ENCODE data around the gene AKAP8.
"Not testable (repeated sequence)": the region's sequence is repeated elsewhere in the genome, so short reads cannot be mapped to it uniquely, and the experiment has no call there.

Gene AKAP8

DNA sequence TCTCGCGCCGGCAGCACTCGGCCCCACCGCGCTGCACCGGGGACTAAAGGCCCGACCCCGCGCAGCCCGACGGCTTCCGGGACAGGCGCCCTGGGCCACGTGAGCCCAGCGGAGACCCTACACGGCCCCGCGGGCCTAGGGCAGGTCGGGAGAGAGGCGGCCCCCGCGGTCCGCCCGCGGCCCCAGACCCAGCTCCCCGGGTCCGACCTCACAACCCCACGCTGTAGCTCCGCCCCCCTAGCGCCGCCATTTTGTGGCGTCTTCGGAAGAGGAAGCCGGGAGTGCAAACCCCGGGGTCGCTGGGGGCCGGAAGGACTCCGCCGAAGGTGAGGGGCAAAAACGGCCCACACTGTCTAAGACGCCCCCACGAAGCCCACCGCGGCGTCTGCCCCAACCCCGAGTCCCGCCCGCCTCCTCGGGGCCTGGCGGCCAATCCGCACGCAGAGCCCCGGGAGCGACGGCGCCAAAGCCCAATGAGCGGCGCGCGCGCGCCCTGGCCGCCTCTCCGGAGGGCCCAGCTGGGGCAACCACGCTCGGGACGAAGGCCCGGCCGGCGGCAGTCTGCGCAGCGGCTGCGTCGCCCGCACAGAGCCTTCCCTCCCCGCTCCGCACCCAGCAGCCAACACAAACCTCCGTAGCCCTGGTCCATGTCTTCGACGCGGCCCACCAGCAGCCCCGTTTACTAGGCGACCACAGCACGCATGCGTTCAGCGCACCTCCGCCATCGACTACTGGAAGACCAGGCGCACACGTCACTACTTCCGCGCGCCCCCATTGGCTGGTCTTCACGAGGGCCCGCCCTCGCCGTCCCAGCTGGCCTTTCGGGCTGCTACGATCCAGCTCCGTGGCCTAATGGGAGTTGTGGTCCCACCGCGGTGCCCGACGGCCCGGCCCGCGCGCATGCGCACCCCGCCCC lies at the start of gene AKAP8:
AKAP8 (minus strand) TSS at position 705 of the 916 bp plus-strand sequence; CDS start at position 649, 56 bp downstream.
- DNase-seq (ENCODE audit: low spot score) = peak; percentile 98

DNA sequence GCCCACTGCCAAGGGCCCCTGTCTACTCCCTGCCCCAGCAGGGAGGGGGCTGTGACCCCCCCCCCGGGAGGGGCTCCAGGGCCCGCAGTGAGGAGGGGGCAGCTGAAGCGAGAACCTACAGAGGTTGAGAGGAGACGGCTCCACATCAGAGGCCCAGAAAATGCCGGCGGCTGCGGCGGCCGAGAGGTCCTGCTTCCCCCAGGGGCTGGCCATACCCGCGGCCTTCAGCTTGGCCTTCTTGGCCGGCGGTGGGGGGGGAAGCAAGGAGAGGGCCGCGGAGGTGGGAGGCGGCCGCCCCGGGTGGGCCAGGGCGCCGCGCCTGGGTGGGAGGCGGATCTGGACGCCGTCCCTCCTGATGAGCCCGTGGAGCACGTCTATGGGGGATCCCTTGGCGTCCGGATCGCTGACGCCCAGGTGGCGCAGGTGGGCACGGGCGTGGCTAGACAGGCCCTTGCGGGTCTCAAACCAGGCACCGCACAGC lies 48.4 kb upstream of the AKAP8 start:
- DNase-seq (ENCODE audit: low spot score) = no peak

GRCh38 chr19:15427350-15427700 lies 47.7 kb upstream of the AKAP8 start:
- DNase-seq (ENCODE audit: low spot score) = no peak

DNA sequence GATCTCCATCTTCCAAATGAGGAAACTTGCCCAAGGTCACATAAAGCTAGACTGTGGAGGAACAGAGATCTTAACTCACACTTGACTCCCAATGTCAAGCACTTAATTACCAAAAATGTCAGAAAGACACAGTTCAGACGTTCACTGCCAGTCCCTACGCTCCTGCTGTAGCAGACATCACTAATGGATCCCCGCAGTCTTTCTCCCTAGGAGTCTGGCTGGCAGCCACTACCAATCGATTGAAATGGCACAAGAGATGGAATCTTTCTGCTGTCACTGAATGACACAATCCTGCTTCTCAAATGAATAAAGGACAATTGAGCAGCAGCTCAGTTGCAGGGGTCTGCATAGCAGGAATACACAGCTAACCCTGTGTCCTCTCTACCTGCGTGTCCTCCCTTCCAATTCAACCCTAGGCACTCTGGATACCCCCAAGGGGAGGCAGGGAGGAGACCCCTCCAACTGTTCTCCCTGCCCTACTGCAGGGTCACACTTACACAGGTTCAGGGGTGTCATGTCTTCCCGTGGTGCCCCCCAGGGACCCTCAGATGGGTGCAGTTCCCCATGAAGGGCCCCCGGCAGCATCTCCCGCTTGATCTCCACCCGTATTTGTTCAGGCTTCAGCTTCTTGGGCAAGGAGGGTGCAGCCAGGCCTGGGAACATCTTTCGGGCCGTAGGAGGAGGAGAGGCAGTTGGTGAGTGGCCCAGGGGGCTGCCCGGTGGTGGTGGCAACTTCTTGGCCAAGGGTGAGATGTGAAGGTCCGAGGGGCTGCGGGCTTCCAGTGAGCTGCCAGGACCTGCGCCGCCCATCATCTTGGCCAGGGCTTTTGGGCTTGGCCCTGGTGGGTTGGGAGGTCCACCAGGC lies 47.1 kb upstream of the AKAP8 start:
- DNase-seq (ENCODE audit: low spot score) = no peak

DNA sequence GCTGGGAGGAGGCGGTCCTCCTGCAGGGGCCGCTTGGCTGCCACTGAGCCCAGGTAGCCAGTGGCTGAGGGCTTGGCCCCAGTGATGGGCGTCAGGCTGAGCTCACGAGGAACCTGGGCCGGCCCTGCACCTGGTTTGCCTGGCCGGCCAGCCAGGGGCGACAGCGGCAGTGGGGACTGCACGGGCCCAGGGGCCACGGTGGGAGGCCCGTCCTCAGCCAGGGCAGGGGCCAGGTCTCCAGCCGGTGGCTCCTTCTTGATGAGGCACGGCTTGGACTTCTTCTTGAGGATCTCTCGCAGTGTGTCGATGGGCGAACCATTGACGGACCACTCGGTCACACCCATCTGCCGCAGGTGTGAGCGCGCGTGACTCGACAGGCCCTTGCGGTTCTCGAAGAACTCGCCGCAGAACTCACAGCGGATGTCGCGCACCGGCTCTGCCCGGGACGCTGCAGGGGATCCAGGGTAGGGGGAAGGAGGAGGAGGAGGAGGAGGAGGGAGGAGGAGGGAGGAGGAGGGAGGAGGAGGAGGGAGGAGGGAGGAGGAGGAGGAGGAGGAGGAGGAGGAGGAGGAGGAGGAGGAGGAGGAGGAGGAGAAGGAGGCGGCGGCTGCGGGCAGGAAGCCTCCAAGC lies 45.8 kb upstream of the AKAP8 start:
- DNase-seq (ENCODE audit: low spot score) = no peak

DNA sequence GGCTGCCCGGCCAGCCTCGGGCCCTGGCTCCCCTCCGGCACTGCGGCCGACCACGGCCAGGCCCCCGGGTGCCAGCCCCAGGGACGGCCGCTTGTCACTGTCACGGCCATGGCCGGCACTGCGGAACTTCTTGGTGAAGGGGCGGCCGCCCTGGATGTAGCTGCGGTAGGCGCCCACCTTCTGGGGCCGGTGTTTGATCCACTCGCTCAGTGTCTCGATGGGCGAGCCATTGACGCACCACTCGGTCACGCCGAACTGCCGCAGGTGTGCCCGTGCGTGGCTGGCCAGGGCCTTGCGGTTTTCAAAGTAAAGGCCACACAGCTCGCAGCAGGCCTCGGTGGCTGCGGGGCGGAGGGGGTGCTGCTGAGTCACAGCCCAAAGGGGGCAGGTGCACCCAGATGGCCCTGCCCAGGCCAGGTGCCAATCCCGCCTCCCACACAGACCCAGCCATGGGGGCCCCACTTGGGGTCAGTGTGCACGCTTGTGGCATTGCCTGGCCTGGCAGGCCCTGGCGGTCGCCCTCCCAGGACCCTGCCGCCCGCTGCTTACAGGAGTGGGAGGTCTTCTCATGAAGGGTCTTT lies 45.2 kb upstream of the AKAP8 start:
- DNase-seq (ENCODE audit: low spot score) = no peak

- no peak for DNase-seq (ENCODE audit: low spot score)
These were observed 44.5 kb upstream of the AKAP8 start for GRCh38 chr19:15424121-15424520.

- no peak for DNase-seq (ENCODE audit: low spot score)
These were observed 43.5 kb upstream of the AKAP8 start for GRCh38 chr19:15423130-15423529.

DNA sequence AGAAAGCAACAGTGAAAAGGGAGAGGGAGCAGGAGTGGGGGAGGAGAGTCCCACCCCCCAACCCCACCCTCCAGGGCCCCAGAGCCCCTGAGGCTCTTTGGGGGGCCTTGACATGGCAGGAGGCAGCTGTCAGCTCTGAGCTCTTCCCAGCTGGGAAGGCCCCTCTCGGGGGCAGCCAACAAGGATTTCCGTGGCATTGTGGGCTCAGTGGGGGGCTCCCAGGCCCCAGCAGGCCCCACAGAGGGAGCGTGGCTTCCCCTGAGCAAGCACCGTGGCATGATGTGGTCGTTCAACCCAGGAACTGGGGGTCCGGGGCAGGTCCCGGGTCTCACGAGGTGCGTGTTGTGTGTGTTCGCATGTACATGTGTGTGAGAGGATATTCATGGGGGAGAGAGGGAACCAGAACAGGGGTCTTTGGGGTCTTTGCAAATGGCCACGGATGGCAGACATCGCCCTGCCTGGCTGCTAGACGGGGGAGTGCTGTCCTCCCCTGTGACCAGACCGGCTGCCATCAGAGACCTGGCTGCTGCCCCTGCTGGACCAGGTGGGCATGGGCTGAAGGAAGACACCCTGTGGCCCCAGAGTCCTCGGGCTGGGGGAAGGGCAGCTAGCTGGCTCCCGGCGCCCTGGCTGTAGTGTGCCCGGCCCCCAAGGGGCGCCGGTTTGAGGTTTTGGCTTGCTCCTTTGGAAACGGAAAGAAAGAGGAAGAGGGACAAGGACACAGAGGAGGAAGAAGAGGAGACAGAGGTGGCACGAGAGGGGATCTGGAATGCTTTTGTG lies 42.9 kb upstream of the AKAP8 start:
- DNase-seq (ENCODE audit: low spot score) = no peak

DNA sequence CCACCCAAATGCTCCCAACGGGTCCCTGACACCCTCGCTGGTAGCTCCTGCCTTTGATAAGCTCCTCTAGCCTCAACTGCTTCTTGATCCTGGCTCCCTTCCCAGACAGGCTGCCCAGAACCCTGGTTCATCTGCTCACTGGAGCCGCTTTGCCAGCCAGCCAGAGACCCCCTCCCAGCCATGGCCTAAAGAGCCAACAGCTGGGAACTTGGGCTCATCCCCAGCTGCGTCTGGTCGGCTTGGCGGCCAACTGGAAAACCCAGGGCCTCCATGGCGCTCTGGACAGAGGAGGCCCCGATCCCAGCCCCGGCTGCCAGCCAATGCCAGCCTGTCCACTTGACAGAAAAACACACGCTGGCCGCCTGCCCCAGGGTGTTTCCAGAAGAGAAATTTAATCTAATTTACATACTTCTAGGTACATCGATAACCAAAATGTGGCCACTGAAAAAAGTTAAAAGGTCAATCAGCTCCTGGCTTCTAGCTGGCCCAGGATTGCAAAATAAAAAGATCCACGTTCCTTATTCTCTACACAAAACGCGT lies 42.2 kb upstream of the AKAP8 start:
- DNase-seq (ENCODE audit: low spot score) = no peak

- DNase-seq (ENCODE audit: low spot score) = no peak
These were observed 41.6 kb upstream of the AKAP8 start for GRCh38 chr19:15421136-15421695.

DNA sequence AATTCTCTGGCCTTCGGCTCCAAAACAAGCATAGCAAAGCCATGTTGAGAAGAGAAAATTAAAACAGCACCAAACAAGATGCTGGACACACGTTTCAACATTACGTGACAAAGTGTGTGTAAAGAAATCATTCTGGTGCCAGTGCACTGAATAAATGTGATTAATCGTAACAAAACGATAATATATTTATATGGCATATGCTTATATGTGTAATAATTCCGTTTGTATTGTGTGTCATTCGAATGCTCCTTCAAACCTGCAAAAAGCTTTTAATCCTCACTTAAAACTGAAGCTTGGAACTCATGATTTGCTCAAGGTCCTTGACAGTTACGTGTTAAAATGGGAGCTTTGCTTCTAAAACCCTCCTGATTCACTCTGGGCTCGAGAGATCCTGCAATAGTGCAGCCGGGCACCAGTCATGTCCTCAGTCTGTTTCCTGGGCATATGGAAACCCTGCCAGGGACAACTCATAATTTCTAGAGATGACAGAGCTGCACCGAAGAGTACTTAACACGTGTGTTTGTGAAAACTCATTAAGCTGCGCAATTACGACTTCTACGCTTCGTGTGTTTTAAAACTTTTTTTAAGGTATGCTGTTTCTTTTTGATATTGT lies 39.9 kb upstream of the AKAP8 start:
- DNase-seq (ENCODE audit: low spot score) = no peak

DNA sequence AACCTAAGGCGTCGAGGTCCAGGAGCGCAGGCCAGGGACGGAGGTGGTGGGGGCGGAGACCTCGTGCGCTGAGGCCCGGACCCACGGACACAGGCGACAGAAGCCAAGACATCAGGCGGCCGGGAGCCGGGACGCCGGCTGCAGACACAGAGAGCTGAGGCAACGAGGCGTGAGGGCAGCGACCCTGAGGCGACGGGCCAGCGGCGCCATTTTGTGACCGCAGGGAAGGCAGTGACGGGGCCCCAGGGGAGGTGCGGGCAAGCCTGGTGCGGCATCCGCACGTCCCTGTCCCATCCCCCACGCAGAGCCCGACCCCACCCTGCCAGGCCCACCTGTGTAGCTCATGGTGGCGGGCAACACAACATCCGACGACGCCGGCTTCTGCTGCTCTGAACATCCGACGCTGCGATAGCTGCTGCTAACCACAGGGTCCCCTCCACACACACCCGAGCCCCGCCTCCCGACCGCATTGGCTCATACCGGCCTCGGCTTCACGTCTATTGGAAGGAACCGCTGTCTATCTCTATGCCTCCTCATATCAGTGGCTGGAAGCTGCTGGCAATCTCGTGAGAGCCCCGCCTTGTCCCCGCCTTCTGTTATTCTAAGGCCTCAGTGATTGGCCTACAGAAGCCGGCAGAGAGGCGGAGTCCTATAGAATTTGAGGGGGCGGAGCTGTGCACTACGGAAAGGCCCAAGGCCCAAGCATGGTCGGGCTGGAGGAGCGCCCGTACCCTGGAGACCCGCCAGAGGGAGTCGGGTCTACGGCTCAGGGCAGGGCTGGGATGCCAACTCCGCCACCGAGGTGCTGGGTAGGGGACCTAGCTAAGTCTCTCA lies 39.2 kb upstream of the AKAP8 start, which contains the start of gene AKAP8L:
AKAP8L (minus strand) TSS at position 410 of the 834 bp plus-strand sequence; CDS start at position 345, 65 bp downstream.
- DNase-seq (ENCODE audit: low spot score) = peak; percentile 99

DNA sequence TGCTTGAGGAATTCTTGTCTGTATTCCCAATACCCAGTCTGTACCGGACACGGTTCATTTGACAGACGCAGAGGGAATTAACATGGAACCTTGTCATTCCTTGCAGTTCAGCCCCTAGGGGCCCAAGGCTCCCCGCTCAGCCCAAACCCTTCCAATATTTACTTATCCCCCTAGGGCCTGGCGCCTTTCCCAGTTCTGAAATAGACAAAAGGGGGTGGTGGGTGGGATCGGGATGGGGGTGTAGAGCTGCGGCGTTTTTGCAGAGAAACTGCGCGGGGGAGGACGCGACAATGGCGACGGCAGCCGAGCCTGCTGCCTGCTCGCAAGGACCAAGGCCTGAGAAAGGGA lies 38.6 kb upstream of the AKAP8 start:
- no peak for DNase-seq (ENCODE audit: low spot score)

DNA sequence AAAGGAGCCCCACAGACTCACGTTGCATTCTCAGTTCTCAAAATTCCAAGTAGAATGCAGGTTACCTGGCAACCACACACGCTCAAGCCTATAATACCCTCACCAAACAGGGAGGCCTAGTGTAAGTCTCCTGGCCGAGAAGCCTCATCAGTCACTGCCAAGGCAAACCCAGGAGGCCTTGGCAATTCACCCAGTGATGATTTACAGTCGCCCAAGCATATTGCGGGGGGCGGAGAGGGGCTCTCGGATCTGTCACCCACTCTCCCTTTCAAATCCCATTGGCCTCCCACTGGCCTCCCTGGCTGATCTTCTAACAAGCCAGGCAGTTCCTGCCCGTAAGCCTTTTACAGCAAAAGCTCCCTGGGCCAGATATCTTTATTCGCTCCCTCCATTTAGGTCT lies 38.1 kb upstream of the AKAP8 start:
- DNase-seq (ENCODE audit: low spot score) = no peak

GRCh38 chr19:15412832-15413231 lies 33.2 kb upstream of the AKAP8 start:
- no peak for DNase-seq (ENCODE audit: low spot score)

- not testable (repeated sequence) for DNase-seq (ENCODE audit: low spot score)
These were observed 31.8 kb upstream of the AKAP8 start for GRCh38 chr19:15411351-15411750.

- no peak for DNase-seq (ENCODE audit: low spot score)
These were observed 25.2 kb upstream of the AKAP8 start for GRCh38 chr19:15404780-15405211.
